ENCODE data around the gene WFIKKN1.

- no peak for TF ChIP-seq EZH2phosphoT487 (IDR thresholded peaks at IDR 0.05; ENCODE audit: low read depth)
- TF ChIP-seq, protein P1, sequence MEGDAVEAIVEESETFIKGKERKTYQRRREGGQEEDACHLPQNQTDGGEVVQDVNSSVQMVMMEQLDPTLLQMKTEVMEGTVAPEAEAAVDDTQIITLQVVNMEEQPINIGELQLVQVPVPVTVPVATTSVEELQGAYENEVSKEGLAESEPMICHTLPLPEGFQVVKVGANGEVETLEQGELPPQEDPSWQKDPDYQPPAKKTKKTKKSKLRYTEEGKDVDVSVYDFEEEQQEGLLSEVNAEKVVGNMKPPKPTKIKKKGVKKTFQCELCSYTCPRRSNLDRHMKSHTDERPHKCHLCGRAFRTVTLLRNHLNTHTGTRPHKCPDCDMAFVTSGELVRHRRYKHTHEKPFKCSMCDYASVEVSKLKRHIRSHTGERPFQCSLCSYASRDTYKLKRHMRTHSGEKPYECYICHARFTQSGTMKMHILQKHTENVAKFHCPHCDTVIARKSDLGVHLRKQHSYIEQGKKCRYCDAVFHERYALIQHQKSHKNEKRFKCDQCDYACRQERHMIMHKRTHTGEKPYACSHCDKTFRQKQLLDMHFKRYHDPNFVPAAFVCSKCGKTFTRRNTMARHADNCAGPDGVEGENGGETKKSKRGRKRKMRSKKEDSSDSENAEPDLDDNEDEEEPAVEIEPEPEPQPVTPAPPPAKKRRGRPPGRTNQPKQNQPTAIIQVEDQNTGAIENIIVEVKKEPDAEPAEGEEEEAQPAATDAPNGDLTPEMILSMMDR (IDR thresholded peaks at IDR 0.05; ENCODE audit: low read depth, low read length): no peak
These were observed 26.9 kb upstream of the WFIKKN1 start for GRCh38 chr16:603933-604332.
